COLO829 (cell line): ENCODE measurements around the gene PGD.
"Not testable (repeated sequence)": the region's sequence is repeated elsewhere in the genome, so short reads cannot be mapped to it uniquely, and the experiment has no call there.

ENCODE experiments used
- DNase-seq: peaks from one replicate; pipeline ENCODE4 v3.0.0; 2012; ENCODE audit warnings: low spot score

PGD gene

DNA sequence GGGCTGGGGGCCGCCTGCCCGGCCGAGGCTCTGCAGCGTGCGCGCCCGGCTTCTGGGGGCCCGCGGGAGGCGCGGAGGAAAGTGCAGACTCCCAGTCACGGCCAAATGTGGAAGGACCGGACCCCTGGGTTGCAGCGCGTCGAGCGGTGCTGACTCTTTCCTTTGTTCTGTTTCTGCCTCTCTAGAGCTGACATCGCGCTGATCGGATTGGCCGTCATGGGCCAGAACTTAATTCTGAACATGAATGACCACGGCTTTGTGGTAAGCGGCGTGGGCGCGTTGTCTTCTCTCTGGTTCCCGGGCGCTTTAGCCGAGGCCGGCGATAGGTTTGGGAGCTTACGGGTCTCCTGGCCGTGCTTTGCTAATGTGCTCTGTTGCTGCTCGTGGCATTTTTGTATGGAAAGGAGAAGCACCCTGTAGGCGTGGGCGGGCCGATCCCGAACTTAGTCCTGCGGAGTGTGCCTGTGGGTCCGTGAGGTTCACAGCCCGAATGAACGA lies 629 bp downstream of the PGD start:
- no peak for DNase-seq

- DNase-seq, result no peak
Observed at GRCh38 chr1:10400013-10400412, 1.1 kb downstream of the PGD start.

DNA sequence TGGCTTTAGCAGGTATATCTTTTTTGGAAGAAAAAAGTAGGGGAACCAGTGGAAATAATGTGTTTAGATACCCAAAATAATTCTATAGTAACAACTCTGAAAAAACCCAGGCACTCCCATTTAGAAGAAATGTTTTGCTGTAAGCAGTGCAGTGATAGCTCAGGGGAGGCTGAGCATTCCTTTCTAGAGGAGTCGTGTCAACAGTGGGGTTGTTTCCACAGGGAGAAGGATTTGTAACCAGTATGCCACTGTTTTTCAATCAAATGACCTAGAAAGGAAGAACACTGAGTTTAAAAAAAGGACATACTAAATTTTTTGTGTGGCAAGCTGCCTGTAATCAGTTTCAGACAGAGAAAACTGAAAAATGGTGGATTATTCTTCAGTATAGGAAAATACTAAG lies 2.4 kb downstream of the PGD start:
- no peak for DNase-seq

DNA sequence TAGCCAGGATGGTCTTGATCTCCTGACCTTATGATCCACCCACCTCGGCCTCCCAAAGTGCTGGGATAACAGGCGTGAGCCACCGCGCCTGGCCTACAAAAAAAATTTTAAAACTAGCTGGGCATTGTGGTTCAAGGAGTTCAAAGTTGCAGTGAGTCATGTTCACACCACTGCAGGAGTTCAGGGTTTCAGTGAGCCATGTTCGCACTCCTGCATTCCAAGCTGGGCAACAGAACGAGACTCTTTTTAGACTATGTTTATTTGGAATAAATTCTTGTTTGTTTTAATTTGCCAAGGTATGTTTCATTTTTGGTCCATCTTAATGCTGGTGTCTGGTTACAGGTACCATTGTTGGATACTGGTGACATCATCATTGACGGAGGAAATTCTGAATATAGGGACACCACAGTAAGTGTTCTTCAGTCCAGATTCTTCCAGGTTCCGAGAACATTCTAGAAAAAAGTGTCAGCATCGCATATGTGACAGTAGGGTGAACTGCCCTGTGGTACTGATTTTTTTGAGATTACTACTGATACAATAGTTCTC lies 3.9 kb downstream of the PGD start:
- no peak for DNase-seq

DNA sequence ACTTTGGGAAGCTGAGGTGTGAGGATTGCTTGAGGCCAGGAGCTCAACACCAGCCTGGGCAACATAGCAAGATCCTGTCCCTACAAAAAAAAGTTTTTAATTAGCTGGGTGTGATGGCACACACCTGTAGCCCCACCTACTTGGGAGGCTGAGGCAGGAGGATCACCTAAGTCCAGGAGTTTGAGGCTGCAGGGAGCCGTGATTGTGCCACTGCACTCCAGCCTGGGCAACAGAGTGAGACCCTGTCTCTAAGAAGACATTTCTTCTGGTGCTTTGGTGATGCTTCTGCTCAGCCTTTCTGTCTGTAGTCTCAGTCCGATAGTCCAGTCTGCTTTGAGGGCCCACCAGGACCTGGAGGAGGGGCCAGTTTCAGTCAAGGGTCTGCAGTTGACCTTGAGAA lies 8.3 kb downstream of the PGD start:
- no peak for DNase-seq

GRCh38 chr1:10415211-10415930 lies 16.5 kb downstream of the PGD start:
- no peak for DNase-seq

- not testable (repeated sequence) for DNase-seq
Observed at GRCh38 chr1:10415967-10416366, 17.1 kb downstream of the PGD start.

GRCh38 chr1:10418741-10419140 lies 19.9 kb downstream of the PGD start:
- not testable (repeated sequence) for DNase-seq

DNA sequence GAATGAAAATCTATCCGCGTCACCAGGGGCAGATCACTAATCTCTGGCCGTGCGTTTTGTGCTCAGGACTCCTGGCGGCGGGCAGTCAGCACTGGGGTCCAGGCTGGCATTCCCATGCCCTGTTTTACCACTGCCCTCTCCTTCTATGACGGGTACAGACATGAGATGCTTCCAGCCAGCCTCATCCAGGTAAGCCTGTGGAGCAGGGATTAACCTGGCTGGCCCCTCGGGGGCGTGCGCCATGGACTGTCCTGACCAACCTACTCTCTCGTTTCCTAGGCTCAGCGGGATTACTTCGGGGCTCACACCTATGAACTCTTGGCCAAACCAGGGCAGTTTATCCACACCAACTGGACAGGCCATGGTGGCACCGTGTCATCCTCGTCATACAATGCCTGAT lies 20.5 kb downstream of the PGD start:
- DNase-seq, result no peak

- no peak for DNase-seq
Observed at GRCh38 chr1:10421637-10422036, 22.8 kb downstream of the PGD start.

DNA sequence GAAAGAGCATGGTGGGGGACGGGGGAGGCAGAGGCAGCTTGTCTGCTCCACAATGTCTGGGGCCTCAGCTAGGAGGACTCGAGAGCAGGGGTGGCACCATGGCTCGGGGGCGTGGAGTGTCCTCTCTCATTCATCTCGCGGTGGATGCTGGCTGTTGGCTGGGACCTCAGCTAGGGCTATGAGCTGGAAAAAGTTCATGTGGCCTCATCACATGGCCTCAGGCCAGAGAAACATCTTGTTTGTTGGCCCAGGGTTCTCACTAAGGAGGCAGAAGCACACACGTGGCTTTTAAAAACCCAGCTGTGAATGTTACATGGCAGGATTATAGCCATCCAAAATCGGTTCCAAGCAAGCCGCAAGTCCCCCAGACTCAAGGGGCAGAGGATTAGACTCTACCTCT lies 25.2 kb downstream of the PGD start:
- DNase-seq, result no peak

- no peak for DNase-seq
Observed at GRCh38 chr1:10424651-10425050, 25.8 kb downstream of the PGD start.

- not testable (repeated sequence) for DNase-seq
Observed at GRCh38 chr1:10425826-10426534, 27.1 kb downstream of the PGD start.

GRCh38 chr1:10426535-10426848 lies 27.6 kb downstream of the PGD start:
- DNase-seq, result not testable (repeated sequence)

GRCh38 chr1:10428984-10429383 lies 30.1 kb downstream of the PGD start:
- DNase-seq, result no peak

GRCh38 chr1:10429868-10430215 lies 31.0 kb downstream of the PGD start:
- DNase-seq, result peak; percentile 13

DNA sequence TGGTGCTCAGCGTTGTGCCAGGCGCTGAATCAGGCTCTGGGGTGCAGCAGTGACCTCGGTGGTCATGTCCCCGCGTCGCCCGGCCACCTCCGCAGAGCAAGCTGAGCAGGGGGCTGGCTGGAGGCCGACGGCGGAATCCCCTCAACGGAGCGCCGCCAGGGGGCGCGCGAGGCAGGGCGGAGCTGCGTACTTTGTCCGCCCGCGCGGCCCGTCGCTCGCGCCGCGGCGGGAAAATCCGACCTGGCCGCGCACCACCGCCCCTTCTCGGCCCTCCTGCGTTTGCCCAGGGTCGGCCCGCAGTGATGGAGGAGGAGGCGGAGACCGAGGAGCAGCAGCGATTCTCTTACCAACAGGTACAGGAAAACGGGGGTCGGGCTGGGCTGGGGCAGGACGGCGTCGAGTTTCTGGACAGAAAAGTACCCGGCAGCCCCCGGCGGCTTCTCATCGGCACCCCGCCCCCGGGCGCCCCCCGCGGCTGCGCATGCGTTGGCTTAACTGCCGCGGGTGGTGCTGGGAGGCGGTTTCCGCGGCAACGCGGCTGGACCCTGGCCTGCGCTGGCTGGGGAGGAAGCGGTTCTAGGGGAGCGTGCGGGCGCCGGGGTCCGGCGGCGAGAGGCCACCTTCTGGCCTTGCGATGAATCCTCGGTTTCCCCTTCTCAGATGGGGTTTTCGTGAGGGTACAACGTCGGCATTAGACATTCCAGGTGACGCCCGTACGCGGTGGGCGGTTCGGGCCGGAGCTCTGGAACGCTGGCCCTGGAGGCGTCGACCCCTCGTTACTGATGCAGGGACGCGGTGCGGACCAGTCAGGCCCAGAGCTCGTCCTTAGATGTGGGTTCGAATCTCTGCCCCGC lies 31.6 kb downstream of the PGD start, which contains the start of gene CENPS:
CENPS (plus strand) TSS at position 218 of the 854 bp plus-strand sequence; CDS start at position 303, 85 bp downstream.
- peak; percentile 87 for DNase-seq

GRCh38 chr1:10431070-10431730 lies 32.3 kb downstream of the PGD start:
- DNase-seq, result peak; percentile 2

DNA sequence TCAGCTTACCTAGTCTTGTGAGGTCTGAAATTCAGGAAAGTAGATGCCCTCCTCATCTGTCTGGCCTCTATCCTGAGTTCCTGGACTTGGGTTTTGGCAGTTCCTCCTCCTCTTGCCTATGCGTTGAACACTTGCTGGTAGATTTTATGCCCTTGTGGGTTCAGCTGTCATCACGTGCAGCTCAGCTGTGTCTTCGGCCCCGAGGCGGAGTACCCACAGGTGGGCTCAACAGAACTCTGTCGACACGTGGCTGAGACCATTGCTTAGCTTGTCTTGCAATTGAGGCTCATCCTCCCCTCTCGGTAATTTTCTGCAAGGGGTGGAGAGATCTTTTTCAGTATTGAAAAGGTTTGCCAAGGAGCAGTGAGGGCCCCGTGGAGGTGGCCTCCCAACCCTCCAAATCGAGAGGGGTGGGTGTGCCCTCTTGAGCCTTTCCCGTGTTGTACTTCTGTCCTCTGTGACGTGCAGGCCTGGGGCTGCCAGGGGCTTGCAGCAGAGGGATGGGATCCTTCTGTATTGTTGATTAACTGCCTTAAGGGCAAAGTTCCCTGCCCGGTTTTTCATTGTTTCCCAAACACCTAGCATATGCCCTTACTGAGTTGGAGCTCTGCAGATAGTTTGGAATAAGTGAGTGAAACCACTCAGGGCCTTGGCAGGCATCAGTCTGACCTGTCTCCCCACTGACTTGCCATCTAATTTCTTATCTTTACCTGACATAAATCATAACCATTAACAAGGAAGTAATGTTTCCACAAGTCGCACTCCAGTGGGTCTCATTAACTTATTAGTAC lies 34.2 kb downstream of the PGD start:
- DNase-seq, result no peak

GRCh38 chr1:10433790-10434189 lies 34.9 kb downstream of the PGD start:
- no peak for DNase-seq

- no peak for DNase-seq
Observed at GRCh38 chr1:10434590-10434989, 35.7 kb downstream of the PGD start.
